H7 (cell line): Measurements from ENCODE around the gene PDE9A. TPM values are rescaled to one million over a fixed set of nuclear protein-coding genes. Genes with fewer than 3 reads are reported as not detected.
"Not testable (repeated sequence)": the region's sequence is repeated elsewhere in the genome, so short reads cannot be mapped to it uniquely, and the experiment has no call there.

Source experiments
- DNase-seq: peaks from one replicate; pipeline ENCODE4 v3.0.0; 2012
- H3K27me3 ChIP-seq: 2 replicates; pipeline ENCODE4 v1.6.0; 2011; ENCODE audit warnings: mild to moderate bottlenecking, low read length; ENCODE audit not compliant: control insufficient read depth, insufficient read depth
- H3K36me3 ChIP-seq: replicated peaks from 2 replicates; pipeline ENCODE4 v1.5.1; 2011; ENCODE audit warnings: low read length; ENCODE audit not compliant: control insufficient read depth, insufficient read depth
- H3K4me3 ChIP-seq: 2 replicates; pipeline ENCODE4 v1.5.1; 2011; ENCODE audit warnings: low read depth, mild to moderate bottlenecking, control low read depth, low read length, moderate library complexity; ENCODE audit not compliant: insufficient read depth
- total RNA-seq: library from RNA; depleted of rRNA; stranded (reverse); fragments of >200 nt; shearing (Covaris generic); gene quantifications from 2 replicates; pipeline ENCODE4 v1.2.3, GENCODE V29; 2014; rRNA removed

Gene PDE9A
- total RNA-seq = 24.2 and 37.9 TPM in 2 replicates

GRCh38 chr21:42653231-42654061 lies at the start of gene PDE9A:
Gene PDE9A, plus strand, starts transcription at chr21:42653621. Its CDS starts 194 bp downstream, at chr21:42653815.
- Histone ChIP-seq H3K27me3 (no peaks in the 10 kb centered on the region), H3K4me3 (peak within 1 kb of the TSS; percentile 64), H3K36me3 (peaks cover 2% of the 10 kb centered on the region; the same call in 1 of the 2 replicates)
- peak; percentile 98 for DNase-seq

GRCh38 chr21:42607102-42607501 lies 46.3 kb upstream of the PDE9A start:
- Histone ChIP-seq H3K27me3 (no peaks in the 10 kb centered on the region), H3K36me3 (no peaks in the 10 kb centered on the region), H3K4me3 (no peak overlapping the region)
- DNase-seq = no peak

GRCh38 chr21:42607525-42608102 lies 45.8 kb upstream of the PDE9A start:
- Histone ChIP-seq H3K4me3 (no peak overlapping the region), H3K36me3 (no peaks in the 10 kb centered on the region), H3K27me3 (no peaks in the 10 kb centered on the region)
- no peak for DNase-seq

- H3K27me3 ChIP-seq = no peaks in the 10 kb centered on the region
- no peak overlapping the region for H3K4me3 ChIP-seq
- no peak for DNase-seq
- H3K36me3 ChIP-seq = no peaks in the 10 kb centered on the region
Measured at GRCh38 chr21:42608446-42608845, 45.0 kb upstream of the PDE9A start.

- no peaks in the 10 kb centered on the region for H3K36me3 ChIP-seq
- no peak for DNase-seq
- H3K4me3 ChIP-seq = no peak overlapping the region
- no peaks in the 10 kb centered on the region for H3K27me3 ChIP-seq
Measured at GRCh38 chr21:42609811-42610210, 43.6 kb upstream of the PDE9A start.

GRCh38 chr21:42611852-42612251 lies 41.6 kb upstream of the PDE9A start:
- no peaks in the 10 kb centered on the region for H3K36me3 ChIP-seq
- no peak for DNase-seq
- no peaks in the 10 kb centered on the region for H3K27me3 ChIP-seq
- H3K4me3 ChIP-seq = no peak overlapping the region

- no peaks in the 10 kb centered on the region for H3K27me3 ChIP-seq
- DNase-seq = no peak
Measured at GRCh38 chr21:42612390-42612789, 41.0 kb upstream of the PDE9A start.

GRCh38 chr21:42613756-42614155 lies 39.7 kb upstream of the PDE9A start:
- no peak overlapping the region for H3K4me3 ChIP-seq

More at GRCh38 chr21:42612390-42612789, 41.0 kb upstream of the PDE9A start:
- no peaks in the 10 kb centered on the region for H3K36me3 ChIP-seq
- no peak overlapping the region for H3K4me3 ChIP-seq

GRCh38 chr21:42614396-42614795 lies 39.0 kb upstream of the PDE9A start:
- DNase-seq = no peak
- Histone ChIP-seq H3K27me3 (no peaks in the 10 kb centered on the region), H3K36me3 (no peaks in the 10 kb centered on the region), H3K4me3 (no peak overlapping the region)

More at GRCh38 chr21:42613756-42614155, 39.7 kb upstream of the PDE9A start:
- DNase-seq = no peak
- Histone ChIP-seq H3K36me3 (no peaks in the 10 kb centered on the region), H3K27me3 (no peaks in the 10 kb centered on the region)

GRCh38 chr21:42614811-42615351 lies 38.5 kb upstream of the PDE9A start:
- no peaks in the 10 kb centered on the region for H3K27me3 ChIP-seq
- peak; percentile 74 for DNase-seq
- no peak overlapping the region for H3K4me3 ChIP-seq
- no peaks in the 10 kb centered on the region for H3K36me3 ChIP-seq

- H3K36me3 ChIP-seq, H3K4me3 ChIP-seq, DNase-seq, H3K27me3 ChIP-seq: not testable (repeated sequence)
Measured at GRCh38 chr21:42615377-42615776, 38.0 kb upstream of the PDE9A start.

GRCh38 chr21:42615924-42616323 lies 37.5 kb upstream of the PDE9A start:
- H3K27me3 ChIP-seq = no peaks in the 10 kb centered on the region
- no peak for DNase-seq
- no peak overlapping the region for H3K4me3 ChIP-seq
- no peaks in the 10 kb centered on the region for H3K36me3 ChIP-seq

GRCh38 chr21:42616446-42616845 lies 37.0 kb upstream of the PDE9A start:
- no peaks in the 10 kb centered on the region for H3K27me3 ChIP-seq
- no peaks in the 10 kb centered on the region for H3K36me3 ChIP-seq
- H3K4me3 ChIP-seq = no peak overlapping the region
- no peak for DNase-seq

- no peak for DNase-seq
- no peak overlapping the region for H3K4me3 ChIP-seq
- no peaks in the 10 kb centered on the region for H3K36me3 ChIP-seq
- no peaks in the 10 kb centered on the region for H3K27me3 ChIP-seq
Measured at GRCh38 chr21:42616941-42617340, 36.5 kb upstream of the PDE9A start.

- Histone ChIP-seq H3K27me3 (no peaks in the 10 kb centered on the region), H3K4me3 (no peak overlapping the region), H3K36me3 (no peaks in the 10 kb centered on the region)
- no peak for DNase-seq
Measured at GRCh38 chr21:42617486-42617885, 35.9 kb upstream of the PDE9A start.
